NCI-H774 (cell line): ENCODE data around the gene GJA8.
A peak's percentile ranks its signal among the peaks of the same experiment; 100 is the strongest.
"Not testable (repeated sequence)": the region's sequence is repeated elsewhere in the genome, so short reads cannot be mapped to it uniquely, and the experiment has no call there.

Source experiments
- DNase-seq: peaks from one replicate; lab custom pipeline; 2025; lab: John Stamatoyannopoulos, UW

GJA8 gene

DNA sequence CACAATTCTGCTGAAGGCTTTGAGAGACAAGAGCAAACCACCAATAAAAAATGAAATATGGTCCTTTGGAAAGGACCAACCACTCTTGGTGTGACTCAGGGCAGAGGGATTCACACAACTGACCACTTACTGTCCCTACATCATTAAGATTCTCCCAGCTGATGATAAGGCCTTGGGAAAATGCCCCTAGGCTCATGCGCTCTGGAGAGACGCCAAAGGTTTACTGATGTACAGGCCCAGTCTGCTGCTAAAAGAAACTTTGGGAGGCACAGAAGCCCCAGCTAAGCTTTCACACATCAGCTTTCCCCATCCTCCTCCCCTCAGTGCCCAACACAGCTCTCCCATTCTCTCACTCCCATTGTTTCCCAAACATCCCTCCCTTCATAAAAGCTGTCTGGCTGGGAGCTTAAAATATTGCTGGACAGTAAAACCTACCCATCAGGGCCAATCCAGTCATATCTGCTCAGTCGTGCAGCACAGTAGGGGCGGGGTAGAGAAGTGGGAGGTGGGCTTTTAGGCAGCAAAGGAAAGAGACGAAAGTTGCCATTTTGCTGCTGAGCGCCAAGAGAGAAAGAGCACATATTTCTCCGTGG, at the start of gene GJA8:
Gene GJA8 (plus strand): TSS at position 543 of the 593 bp plus-strand sequence. CDS start 5,161 bp downstream, outside the sequence.
- no peak for DNase-seq

DNA sequence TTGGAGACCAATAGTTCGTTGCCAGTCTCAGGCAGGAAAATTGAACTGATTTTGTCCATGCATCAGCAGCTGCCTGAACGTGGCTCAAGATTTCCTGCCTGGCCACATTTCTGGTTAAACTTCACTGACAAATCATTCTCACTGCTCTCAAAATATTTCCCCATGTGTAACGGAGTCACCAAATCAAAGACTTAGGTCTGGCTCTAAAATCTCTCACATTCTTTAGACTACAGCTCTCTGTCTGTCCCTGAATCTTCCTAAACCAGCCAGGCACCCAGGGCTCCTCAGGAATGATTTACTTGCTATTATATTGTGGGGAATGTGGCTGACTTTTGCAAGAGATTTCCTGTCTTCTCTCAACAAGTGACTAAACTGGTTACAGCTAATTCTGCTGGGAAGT, 49.2 kb upstream of the GJA8 start:
- DNase-seq: no peak

DNA sequence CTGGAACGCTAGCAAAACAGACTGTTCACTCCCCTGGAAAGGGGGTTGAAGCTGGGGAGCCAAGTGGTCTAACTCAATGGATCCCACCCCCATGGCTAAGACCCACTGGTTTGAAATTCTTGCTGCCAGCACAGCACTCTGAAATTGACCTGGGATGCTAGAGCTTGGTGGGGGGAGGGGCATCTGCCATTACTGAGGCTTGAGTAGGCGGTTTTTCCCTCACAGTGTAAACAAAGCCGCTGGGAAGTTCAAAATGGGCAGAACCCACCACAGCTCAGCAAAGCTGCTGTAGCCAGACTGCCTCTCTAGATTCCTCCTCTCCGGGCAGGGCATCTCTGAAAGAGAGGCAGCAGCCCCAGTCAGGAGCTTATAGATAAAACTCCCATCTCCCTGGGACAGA, 47.6 kb upstream of the GJA8 start:
- not testable (repeated sequence) for DNase-seq

DNA sequence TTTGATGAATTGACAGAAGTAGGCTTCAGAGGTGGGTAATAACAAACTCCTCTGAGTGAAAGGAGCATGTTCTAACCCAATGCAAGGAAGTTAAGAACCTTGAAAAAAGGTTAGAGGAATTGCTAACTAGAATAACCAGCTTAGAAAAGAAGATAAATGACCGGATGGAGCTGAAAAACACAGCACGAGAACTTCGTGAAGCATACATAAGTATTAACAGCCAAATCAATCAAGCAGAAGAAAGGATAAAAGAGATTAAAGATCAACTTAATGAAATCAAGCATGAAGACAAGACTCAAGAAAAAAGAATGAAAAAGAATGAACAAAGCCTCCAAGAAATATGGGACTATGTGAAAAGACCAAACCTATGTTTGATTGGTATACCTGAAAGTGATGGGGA, 46.6 kb upstream of the GJA8 start:
- not testable (repeated sequence) for DNase-seq

DNA sequence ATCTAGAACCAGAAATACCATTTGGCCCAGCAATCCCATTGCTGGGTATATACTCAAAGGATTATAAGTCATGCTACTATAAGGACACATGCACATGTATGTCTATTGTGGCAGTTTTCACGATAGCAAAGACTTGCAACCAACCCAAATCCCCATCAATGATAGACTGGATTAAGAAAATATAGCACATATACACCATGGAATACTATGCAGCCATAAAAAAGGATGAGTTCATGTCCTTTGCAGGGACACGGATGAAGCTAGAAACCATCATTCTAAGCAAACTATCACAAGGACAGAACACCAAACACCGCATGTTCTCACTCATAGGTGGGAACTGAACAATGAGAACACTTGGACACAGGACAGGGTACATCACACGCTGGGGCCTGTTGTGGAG, 35.4 kb upstream of the GJA8 start:
- DNase-seq: not testable (repeated sequence)

DNA sequence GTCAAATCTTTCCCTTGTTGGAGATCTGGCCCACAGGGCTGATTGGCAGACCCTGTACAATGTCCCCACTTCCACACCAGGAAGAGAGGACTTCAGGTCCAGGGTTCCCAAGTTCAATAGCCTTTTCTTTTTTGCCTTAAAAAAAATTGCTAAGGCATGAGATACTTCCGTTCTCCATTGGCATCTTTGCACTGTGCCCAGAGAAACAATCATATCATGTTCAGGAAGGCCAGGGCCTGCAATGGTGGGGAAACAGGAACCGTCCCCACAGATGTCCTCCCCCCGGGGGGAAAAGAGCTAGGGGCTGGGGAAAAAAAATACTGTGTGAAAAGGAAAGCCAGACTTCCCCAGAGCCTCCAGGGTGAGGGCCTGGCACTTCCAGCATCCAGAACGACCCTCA, 24.6 kb upstream of the GJA8 start:
- no peak for DNase-seq

DNA sequence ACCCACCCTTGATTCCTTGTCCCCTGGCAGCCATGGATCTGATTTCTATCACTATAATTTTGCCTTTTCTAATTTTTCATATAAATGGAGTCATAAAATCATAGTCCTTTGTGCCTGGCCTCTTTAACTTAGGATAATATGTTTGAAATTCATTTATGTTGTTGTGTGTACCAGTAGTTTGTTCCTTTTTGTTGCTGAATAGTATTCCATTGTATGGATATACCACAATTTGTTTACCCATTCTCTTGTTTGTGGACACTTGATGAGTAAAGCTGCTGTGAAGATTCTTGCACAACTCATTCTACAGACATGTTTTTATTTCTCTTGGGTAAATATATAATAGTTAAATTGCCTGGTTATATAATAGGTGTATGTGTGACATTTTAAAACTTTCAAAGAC, 22.7 kb upstream of the GJA8 start:
- DNase-seq: no peak

DNA sequence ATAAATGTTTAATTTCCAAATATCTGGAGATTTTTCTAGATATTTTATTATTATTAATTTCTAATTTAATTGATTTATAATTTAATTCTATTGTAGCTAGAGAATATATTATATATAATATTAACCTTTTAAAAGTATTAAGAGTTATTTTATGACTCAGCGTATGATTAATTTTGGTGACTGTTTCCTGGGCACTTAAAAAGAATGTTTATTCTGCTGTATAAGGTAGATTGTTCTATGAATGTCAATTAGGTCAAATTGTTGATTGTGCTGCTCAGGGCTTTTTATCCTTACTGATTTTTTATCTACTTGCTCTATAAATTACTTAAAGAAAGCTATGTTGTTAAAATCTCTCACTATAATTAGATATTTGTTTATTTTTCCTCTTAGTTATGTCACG, 20.1 kb upstream of the GJA8 start:
- DNase-seq: no peak

DNA sequence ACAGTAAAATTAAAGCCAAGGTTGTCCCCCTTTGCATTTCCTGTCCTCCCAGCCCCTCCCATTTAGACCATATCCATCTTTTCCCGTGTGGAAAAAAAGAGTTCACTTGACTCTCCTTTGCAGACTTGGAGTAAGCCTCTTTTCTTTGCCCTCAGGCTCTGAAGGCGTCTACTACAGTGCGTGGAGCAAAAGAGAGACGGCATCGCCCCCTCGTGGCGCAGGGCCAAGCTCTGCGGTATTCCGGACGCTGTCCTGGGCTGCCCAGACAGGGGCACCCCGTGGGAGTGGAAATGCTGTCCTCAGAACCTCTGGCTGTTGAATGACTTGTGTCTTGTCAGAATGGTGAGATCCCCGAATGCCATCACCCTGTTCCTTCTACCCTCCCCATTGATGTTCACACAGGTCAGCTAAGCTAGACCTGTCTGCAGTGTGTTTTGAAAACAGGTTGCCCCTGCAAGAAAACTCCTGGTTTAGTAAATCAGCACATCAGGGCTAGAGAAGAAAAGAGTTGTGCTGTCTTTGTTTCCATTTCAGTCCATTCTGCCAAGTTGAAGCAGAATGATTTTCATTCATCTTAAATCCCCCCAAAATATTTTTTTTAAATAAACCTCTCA, 12.3 kb upstream of the GJA8 start:
- peak; percentile 45 for DNase-seq

DNA sequence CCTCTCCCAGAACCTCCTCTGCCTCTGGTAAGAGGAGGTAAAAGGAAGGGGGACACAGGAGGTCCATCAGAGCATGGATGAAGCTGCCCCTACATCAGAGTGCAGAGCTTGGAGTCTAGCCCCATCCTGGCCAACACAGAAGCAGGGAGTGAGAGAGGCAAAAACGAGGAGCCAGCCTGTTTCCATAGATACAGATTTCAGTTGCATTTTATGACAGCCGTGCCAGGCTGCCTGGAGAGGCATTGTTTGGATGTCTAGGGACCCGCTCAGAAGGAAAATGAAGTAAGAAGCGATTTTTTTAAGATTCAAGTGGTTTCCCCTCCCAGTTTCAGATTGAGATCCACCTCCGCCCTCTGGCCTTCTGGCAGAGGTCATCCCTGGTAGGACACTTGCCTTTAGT, 11.5 kb upstream of the GJA8 start:
- DNase-seq: no peak

DNA sequence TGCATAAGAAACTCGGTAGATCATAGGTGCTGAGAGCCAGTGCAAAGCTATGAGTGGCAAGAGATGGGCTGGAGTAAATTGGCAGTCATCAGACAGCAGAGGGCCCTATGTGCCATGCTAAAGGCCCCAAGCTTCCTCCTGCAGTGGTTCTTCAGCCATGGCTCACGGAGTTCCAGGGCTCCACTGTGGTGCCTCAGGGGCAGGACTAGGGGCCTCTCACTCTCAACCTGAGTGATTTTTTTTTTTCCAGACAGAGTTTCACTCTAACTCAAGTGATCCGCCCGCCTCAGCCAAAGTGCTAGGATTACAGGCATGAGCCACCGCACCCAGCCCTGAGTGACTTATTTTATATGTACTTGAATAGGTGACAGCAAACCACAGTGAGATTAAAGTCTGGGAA, 10.4 kb upstream of the GJA8 start:
- DNase-seq: no peak

DNA sequence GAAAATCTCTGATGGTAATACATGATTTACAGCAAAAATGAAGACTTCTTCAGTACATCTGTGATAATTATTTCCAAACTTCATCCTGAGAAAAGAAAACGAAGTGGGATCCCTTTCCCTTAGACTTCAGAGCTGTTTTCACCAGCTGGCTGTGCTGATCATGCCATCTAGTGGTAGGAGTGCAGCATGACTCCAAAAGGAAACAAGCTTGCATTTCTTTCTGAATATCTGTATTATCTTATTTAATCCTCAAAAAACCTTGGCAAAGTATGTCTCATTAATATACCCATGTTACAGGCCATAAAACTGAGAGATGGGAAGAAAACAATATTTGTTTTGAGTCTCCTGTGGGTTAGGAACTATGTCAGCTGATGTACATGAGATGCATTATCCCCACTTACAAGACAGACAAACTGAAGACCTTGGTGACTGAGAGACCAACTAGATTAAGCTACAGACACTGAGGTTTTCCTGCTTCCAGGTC, 9.8 kb upstream of the GJA8 start:
- DNase-seq: peak; percentile 52

DNA sequence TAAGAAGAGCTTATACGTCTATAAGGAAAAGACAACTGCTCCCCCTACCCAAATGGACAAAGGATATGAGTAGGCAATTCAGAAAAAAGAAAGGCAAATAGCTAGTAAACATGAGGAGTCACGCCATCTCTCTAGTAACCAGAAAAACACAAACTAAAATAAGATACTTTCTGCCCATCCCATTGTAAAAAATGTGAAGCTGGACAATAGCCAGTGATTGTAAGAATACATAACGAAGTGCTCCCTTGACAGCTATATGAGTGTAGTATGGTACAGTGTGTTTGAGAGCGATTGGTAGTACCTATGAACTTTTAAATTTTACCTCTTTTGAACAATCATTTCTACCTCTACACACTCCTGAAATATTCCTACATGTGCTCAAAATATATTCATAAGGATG, 7.5 kb upstream of the GJA8 start:
- DNase-seq: no peak

DNA sequence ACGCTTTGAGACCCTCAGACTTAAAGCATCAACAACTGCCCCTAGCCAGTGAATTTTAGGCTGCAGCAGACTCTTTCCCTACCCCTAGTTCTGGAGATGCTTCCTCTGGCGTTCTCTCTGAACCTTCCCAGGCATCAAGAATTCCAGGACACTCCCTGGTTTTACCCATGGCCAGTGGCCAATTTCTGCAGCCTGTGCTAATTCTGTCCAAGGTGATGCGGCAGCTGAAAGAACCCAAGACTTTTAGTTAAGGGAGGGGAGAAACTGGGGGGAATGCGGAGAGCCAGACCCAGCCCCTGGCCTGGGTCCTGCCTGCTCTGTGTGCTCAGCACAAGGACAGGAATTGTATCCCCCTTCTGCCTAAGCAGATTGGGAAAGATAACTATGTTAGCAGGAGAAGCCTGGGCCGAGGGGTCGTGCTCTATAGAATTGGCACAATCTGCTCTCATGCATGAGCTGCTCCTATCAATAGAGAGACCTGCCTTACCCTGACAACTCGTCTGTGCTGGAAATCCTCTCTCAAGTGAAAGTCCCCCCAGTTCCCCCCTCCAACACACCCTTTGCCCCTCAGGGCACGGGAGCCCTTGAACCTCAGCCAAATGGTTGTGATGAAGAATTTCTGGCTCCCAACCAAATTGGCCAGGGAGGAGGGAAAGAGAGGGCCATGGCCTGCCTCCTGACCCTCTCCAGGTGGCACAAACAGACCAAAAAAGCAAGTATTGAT, 5.4 kb upstream of the GJA8 start:
- no peak for DNase-seq

DNA sequence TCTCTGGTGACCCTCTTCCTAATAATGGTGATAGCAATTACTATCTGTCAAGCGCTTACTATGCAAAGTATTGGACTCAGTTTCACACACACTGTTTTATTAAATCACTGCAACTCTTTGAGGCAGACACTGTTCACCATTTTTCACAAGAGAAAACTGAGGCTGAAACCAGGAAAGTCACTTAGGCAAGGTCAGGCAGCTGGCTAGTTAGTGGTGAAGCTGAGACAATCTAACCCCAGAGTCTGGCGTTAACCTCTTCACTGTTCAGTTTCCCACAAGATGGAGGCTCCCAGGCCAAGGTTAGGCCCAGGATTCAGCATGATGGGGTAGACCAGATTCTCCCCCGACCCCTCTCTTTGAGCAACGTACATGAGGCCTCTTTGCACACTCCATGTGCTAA, 4.8 kb upstream of the GJA8 start:
- DNase-seq: no peak

DNA sequence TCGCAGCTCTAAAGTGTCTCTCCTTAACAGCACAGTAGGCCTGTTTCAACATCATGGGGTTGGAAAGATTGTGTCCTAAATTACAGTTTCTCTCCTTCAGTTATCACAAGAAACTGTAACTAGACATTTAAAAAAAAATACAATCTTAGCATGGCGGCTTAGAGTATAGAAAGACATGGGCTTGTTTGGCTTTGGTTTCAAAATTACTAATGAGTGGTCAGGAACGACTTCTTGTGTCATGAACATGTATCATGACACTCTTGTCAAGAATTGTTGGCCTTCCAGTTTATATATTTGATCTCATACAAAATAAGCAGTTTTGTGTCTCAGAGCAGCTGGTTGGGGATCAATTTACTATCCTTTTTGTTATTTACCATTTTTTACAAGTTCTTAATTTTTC, 2.1 kb downstream of the GJA8 start:
- DNase-seq: no peak

DNA sequence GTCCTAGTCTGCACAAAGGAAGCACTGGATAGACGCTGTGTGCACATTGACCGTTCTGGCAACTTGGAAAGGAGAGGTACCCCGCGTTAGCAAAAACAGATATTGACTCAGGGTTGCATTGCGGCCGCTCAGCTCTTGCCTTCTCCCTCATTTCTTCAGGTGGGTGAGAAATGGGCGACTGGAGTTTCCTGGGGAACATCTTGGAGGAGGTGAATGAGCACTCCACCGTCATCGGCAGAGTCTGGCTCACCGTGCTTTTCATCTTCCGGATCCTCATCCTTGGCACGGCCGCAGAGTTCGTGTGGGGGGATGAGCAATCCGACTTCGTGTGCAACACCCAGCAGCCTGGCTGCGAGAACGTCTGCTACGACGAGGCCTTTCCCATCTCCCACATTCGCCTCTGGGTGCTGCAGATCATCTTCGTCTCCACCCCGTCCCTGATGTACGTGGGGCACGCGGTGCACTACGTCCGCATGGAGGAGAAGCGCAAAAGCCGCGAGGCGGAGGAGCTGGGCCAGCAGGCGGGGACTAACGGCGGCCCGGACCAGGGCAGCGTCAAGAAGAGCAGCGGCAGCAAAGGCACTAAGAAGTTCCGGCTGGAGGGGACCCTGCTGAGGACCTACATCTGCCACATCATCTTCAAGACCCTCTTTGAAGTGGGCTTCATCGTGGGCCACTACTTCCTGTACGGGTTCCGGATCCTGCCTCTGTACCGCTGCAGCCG, 5.4 kb downstream of the GJA8 start:
- DNase-seq: no peak

DNA sequence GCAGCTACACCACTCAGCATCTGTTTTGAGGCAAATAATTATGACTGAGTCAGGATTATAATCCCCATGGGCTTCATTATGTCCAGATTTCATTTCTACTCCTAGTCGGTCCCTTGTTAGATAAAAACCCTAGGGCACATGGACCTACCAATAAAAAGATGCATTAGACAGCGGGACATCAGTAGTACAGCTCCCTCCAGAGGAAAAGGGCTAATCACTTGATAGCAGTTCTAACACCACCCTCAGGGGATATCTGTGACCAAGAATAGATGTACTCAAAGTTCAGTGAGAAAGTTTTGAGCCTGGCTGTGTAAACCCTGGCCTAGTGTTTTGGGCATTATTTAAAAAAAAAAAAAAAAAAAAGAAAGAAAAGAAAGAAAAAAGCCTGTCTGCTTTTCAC, 10.0 kb downstream of the GJA8 start:
- DNase-seq: no peak

DNA sequence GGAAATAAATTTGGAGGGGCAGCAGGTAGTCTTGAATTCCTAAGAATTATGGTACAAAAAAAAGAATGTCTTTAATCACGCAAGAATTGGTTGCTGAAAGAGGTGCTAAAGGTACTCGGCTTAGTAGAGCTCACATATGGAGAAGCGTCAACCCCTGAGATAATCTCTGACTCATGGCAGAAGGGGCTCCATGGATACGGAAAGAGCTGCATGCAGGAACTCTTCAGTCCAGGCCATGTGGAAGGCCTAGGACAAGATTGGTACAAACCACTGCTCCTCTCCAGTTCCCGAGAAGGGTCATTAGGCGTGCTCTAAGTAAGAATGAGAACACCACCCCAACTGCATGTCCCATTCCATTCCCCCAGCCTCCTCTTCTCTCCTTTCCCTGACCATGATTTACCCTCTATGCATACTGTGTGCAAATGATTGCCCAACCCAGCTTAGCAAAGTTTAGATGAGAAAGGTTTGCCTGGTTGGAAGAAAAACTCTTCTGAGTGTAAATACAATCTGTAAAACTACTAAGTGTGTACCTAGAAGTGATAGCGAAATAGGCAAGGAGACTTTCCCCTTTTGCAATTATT, 10.9 kb downstream of the GJA8 start:
- no peak for DNase-seq

DNA sequence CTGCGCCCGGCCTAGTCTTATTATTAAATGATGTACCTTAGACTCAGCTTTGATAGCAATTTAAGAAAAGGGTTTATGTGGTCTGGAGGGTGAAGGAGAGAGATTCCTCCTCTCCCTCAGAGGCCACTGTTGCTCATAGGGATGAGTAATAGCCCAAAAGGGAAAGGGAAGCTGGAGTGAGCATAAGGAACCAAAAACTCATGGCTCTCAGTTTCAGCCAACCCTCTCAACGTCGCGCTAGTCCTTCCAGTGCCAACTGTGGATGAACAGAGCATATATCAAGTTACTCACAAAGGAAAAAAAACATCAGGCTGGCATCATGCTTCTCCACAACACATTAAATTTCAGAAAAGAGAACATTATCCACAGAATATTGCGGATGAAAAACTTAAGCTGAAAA, 17.3 kb downstream of the GJA8 start:
- DNase-seq: no peak

DNA sequence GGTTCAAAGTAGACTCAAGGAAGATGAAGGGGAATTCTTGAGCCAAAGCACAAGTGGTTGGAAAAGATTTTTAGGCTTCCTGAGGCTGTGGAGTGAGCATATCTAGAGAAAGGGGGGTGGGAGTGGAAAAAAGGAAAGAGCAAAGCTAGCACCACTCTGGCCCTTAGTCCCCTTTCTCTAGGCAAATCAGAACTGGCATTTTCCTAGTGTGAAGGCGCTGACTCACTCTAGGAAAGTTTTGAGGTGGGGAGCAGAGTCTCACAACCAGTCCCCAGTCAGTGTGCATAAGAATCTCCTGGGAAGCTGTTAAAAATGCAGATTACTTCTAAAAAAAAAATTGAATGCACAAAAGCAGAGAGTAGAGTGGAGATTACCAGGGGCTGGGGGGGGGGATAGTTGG, 22.2 kb downstream of the GJA8 start:
- no peak for DNase-seq

DNA sequence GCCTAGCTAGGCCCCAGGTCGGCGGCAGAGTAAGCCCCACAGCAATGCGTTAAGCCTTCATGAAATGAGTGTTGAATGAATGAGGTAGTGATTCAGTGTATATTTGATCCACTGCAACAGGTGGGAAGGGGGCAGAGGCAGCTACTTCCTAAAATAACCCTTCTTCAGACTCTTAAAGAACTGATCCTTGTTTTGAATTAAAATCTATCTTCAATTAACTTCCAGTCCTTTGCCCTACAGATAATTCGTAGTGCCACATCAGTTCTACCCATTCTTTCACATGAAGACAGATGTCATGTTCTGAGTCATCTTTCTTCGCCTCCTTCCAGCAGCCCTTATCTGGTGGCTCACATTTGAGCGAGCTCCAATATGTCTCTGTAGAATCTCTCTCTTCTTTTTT, 24.6 kb downstream of the GJA8 start:
- not testable (repeated sequence) for DNase-seq
